OCI-LY7 (cell line): ENCODE results near the gene WNT10A. TPM values are rescaled to one million over a fixed set of nuclear protein-coding genes. Genes with fewer than 3 reads are reported as not detected.

Experiments
- BruUV-seq: library from RNA; stranded (reverse); fragments of 400-500 nt; replicated peaks from 2 replicates; lab custom pipeline; 2021; lab: Mats Ljungman, UMichigan
- CTCF ChIA-PET: fragments of 300-600 bp; sonication (Branson Sonifier 250); formaldehyde crosslinking; loops from one replicate; lab custom pipeline; 2022; ENCODE audit warnings: antibody characterized with exemption; ENCODE audit not compliant: unreplicated experiment; lab: Charles Lee
- POLR2A ChIA-PET: fragments of 300-600 bp; sonication (Branson Sonifier 250); formaldehyde crosslinking; loops from one replicate; lab custom pipeline; 2022; ENCODE audit warnings: antibody characterized with exemption; lab: Charles Lee
- DNase-seq: peaks from one replicate; pipeline ENCODE4 v3.0.0-alpha.2; 2015; ENCODE audit warnings: low spot score
- H2AFZ ChIP-seq: fragments of 200-600 bp; sonication (generic), shearing (Covaris generic); 2 replicates; pipeline ENCODE4 v1.6.1; 2014; ENCODE audit warnings: mild to moderate bottlenecking, antibody characterized with exemption, low read length, moderate library complexity
- H3K27ac ChIP-seq: fragments of 200-600 bp; sonication (generic); 2 replicates; pipeline ENCODE4 v1.5.1; 2014; ENCODE audit warnings: mixed run types, low read depth, mild to moderate bottlenecking, moderate library complexity, low read length, inconsistent platforms; ENCODE audit not compliant: poor library complexity, severe bottlenecking
- H3K36me3 ChIP-seq: fragments of 200-600 bp; sonication (generic); 2 replicates; pipeline ENCODE4 v1.6.1; 2014; ENCODE audit warnings: mild to moderate bottlenecking, antibody characterized with exemption, low read length, moderate library complexity, mixed read lengths; ENCODE audit not compliant: insufficient read depth
- H3K4me1 ChIP-seq: fragments of 200-600 bp; sonication (generic); 2 replicates; pipeline ENCODE4 v1.5.1; 2014; ENCODE audit warnings: mild to moderate bottlenecking, low read length; ENCODE audit not compliant: insufficient read depth, poor library complexity, severe bottlenecking
- H3K4me2 ChIP-seq: fragments of 200-600 bp; sonication (generic); 2 replicates; pipeline ENCODE4 v1.6.1; 2014; ENCODE audit warnings: mild to moderate bottlenecking, low read length
- H3K4me3 ChIP-seq: fragments of 200-600 bp; sonication (generic); 2 replicates; pipeline ENCODE4 v1.5.1; 2014; ENCODE audit warnings: mild to moderate bottlenecking, low read depth, low read length; ENCODE audit not compliant: poor library complexity, severe bottlenecking
- H3K79me2 ChIP-seq: fragments of 200-600 bp; sonication (generic); 2 replicates; pipeline ENCODE4 v1.6.1; 2016; ENCODE audit warnings: low read depth, mild to moderate bottlenecking, low read length, moderate library complexity, mixed read lengths; ENCODE audit not compliant: insufficient read depth
- H3K9me2 ChIP-seq: fragments of 200-600 bp; sonication (generic); 2 replicates; pipeline ENCODE4 v1.6.1; 2016; ENCODE audit warnings: mild to moderate bottlenecking, low read length, mixed read lengths; ENCODE audit not compliant: insufficient read depth
- H3K9me3 ChIP-seq: fragments of 200-600 bp; sonication (generic); 2 replicates; pipeline ENCODE4 v1.6.1; 2014; ENCODE audit warnings: mild to moderate bottlenecking, mixed run types, low read length, mixed read lengths
- H4K20me1 ChIP-seq: fragments of 200-600 bp; sonication (generic); 2 replicates; pipeline ENCODE4 v1.6.1; 2014; ENCODE audit warnings: mild to moderate bottlenecking, antibody characterized with exemption, low read length, moderate library complexity, mixed read lengths; ENCODE audit not compliant: insufficient read depth
- EZH2phosphoT487 ChIP-seq: fragments of 200-600 bp; sonication (generic); IDR thresholded peaks from 2 replicates; pipeline ENCODE4 v1.6.1; 2018; ENCODE audit warnings: low read depth, borderline replicate concordance, mild to moderate bottlenecking, mixed run types, antibody characterized with exemption, low read length, moderate library complexity, mixed read lengths
- intact Hi-C: fragments of 100-400 bp; cut with micrococcal nuclease; formaldehyde crosslinking; loops from one replicate; pipeline ENCODE4 v1.10.0; 2022; ENCODE audit not compliant: unreplicated experiment
- total RNA-seq, 2 experiments: library from RNA; depleted of rRNA in 1 of 2; stranded (reverse); fragments of >200 nt in 1 of 2; shearing (Covaris generic) in 1 of 2; gene quantifications; 2 replicates each; pipeline ENCODE4 v1.2.3, GENCODE V29; 2014 to 2022
- TF ChIP-seq, protein P1 (sequence below): fragments of 200-600 bp; sonication (generic); conservative IDR thresholded peaks from 2 replicates; pipeline ENCODE4 v1.5.1; 2014; ENCODE audit warnings: mild to moderate bottlenecking, antibody characterized with exemption, low read length, moderate library complexity, mixed read lengths

Gene WNT10A
- total RNA-seq, 2 experiments from 2014 or later = 5.5 to 11.4 TPM

DNA sequence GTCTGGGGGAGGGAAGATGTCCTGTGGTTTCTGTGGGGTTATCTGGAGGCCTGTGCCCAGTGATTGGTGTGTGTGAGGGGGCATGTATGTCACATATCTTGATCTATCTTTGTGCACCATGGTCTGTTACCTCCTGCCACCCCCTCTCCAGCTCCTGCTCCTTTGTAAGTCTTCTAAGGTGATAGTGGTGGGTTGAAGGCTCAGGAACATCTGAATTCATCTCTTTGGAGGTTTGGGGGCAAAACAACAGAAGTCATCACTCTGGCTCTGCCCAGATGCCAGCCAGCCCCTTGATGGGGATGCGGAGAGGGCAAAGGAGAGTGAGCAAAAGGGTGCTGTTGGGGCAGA is 23.8 kb upstream of the WNT10A start:
- POLR2A ChIA-PET = no interaction called here
- DNase-seq = no peak

DNA sequence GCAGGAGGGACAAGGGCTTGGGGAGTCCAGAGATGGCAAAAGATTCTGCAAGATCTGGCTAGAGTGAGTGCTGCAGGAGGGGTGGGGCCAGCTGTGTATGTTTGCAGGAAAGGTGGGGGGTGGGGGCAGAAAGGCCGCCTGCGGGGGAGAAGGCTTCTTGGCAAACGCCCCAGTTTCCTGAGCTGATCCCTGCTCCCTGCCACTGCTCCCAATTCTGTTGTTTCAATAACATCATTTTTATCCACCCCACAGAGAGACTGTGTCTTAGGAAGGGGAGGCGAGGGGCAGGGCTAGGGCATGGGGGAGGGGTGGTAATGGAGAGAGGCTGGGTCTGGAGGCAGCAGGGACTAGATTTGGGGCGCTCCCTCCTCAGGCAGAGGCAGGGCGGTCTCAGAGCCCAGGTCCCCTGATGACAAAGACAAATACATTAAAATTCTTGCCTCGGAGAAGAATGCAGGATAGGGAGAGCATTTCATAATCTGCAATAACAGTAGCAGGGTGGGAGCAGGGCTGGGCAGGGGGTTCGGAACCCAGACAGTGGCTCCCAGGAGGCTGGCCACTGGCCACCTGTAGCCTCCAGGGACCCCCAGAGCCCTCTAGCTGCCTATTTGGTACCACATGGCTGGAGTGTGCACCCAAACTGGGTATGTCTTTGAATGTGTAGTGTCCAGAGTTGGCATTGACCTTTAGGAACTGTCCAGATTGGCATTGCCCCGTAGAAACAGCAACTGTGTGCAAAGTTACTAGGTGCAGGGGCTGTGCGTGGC is 23.1 kb upstream of the WNT10A start:
- Histone ChIP-seq H4K20me1 (no peaks in the 10 kb centered on the region), H3K4me1 (no peaks in the 10 kb centered on the region), H2AFZ (no peak overlapping the region), H3K27ac (no peak overlapping the region), H3K79me2 (no peaks in the 10 kb centered on the region), H3K36me3 (no peaks in the 10 kb centered on the region), H3K9me3 (no peaks in the 10 kb centered on the region), H3K4me3 (no peak overlapping the region), H3K9me2 (no peaks in the 10 kb centered on the region), H3K4me2 (no peak overlapping the region)
- no peak for TF ChIP-seq EZH2phosphoT487
- TF ChIP-seq, protein P1, sequence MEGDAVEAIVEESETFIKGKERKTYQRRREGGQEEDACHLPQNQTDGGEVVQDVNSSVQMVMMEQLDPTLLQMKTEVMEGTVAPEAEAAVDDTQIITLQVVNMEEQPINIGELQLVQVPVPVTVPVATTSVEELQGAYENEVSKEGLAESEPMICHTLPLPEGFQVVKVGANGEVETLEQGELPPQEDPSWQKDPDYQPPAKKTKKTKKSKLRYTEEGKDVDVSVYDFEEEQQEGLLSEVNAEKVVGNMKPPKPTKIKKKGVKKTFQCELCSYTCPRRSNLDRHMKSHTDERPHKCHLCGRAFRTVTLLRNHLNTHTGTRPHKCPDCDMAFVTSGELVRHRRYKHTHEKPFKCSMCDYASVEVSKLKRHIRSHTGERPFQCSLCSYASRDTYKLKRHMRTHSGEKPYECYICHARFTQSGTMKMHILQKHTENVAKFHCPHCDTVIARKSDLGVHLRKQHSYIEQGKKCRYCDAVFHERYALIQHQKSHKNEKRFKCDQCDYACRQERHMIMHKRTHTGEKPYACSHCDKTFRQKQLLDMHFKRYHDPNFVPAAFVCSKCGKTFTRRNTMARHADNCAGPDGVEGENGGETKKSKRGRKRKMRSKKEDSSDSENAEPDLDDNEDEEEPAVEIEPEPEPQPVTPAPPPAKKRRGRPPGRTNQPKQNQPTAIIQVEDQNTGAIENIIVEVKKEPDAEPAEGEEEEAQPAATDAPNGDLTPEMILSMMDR = no peak
- CTCF ChIA-PET = interaction anchor here (0.6 kb wide), 1 partner anchor 375 kb away, joined by 6 read pairs; no protein-coding TSS in a partner anchor
- BruUV-seq = no TSS peak
- no peak for DNase-seq
- POLR2A ChIA-PET = no interaction called here
- intact Hi-C loops = no loop called here

More for the DNA sequence above, 23.8 kb upstream of the WNT10A start:
- no peaks in the 10 kb centered on the region for H4K20me1 ChIP-seq
- intact Hi-C loops = no loop called here
- H3K4me3 ChIP-seq = no peak overlapping the region
- H3K4me2 ChIP-seq = no peak overlapping the region
- no peak overlapping the region for H3K27ac ChIP-seq
- H3K79me2 ChIP-seq = no peaks in the 10 kb centered on the region
- CTCF ChIA-PET = interaction anchor here (0.6 kb wide), 1 partner anchor 374 kb away, joined by 6 read pairs; no protein-coding TSS in a partner anchor
- no peaks in the 10 kb centered on the region for H3K9me2 ChIP-seq
- no TSS peak for BruUV-seq
- H3K4me1 ChIP-seq = no peaks in the 10 kb centered on the region
- no peak overlapping the region for H2AFZ ChIP-seq
- H3K9me3 ChIP-seq = no peaks in the 10 kb centered on the region
- H3K36me3 ChIP-seq = no peaks in the 10 kb centered on the region
- TF ChIP-seq, protein P1 = no peak
- TF ChIP-seq EZH2phosphoT487 = no peak

DNA sequence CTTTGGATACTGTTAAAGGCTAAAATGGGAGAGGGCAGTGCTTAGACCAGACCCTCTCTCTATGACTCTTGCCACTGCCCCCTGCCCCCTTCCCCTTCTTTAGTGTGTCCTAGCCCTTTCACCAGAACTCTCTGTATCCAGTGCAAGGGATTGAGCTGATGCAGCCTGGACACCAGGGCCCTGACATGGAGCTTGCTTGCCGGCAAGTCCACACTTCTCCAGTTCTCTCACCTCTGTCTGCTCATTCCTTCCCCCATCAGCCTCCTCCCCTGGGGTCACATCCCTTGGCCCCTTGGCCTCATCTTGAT is 22.6 kb upstream of the WNT10A start:
- Histone ChIP-seq H3K36me3 (no peaks in the 10 kb centered on the region), H3K27ac (no peak overlapping the region), H3K79me2 (no peaks in the 10 kb centered on the region), H2AFZ (no peak overlapping the region), H4K20me1 (no peaks in the 10 kb centered on the region), H3K4me2 (no peak overlapping the region), H3K9me3 (no peaks in the 10 kb centered on the region), H3K4me1 (no peaks in the 10 kb centered on the region), H3K9me2 (no peaks in the 10 kb centered on the region), H3K4me3 (no peak overlapping the region)
- intact Hi-C loops = no loop called here
- ChIA-PET CTCF (no interaction called here), POLR2A (no interaction called here)
- DNase-seq = no peak
- BruUV-seq = no TSS peak
- TF ChIP-seq, protein P1 = no peak
- TF ChIP-seq EZH2phosphoT487 = no peak
